SH-SY5Y (cell line): ENCODE measurements around the gene SMG9.

ENCODE experiments used
- GATA2 ChIP-seq: IDR thresholded peaks from 2 replicates; pipeline ENCODE4 v1.6.1; 2011; ENCODE audit warnings: mild to moderate bottlenecking, low read depth, low read length
- GATA3 ChIP-seq: IDR thresholded peaks from 2 replicates; pipeline ENCODE4 v1.6.1; 2011; ENCODE audit warnings: low read depth, mild to moderate bottlenecking, low read length, moderate library complexity

GRCh38 chr19:43789029-43789428 is 34.3 kb upstream of the SMG9 start:
- TF ChIP-seq GATA2: no peak
- no peak for TF ChIP-seq GATA3
